SH-SY5Y (cell line): ENCODE measurements around the gene SLC4A4.

Experiments used
- GATA2 ChIP-seq: IDR thresholded peaks from 2 replicates; pipeline ENCODE4 v1.6.1; 2011; ENCODE audit warnings: mild to moderate bottlenecking, low read depth, low read length
- GATA3 ChIP-seq: IDR thresholded peaks from 2 replicates; pipeline ENCODE4 v1.6.1; 2011; ENCODE audit warnings: low read depth, mild to moderate bottlenecking, low read length, moderate library complexity

DNA sequence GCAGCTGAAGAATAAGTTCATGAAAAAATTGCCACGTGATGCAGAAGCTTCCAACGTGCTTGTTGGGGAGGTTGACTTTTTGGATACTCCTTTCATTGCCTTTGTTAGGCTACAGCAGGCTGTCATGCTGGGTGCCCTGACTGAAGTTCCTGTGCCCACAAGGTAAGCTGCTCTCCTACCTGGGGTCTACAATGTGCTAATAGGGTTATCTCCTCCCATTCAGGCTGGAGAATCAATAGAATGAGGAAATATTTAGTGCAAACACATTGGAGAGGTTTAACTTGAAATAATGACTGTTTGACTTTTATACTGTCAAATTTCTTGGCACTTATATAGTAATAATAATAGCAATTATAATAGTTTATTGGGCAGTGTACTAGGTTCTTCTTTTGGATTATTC lies 101.8 kb downstream of the SLC4A4 start:
- TF ChIP-seq GATA3 = no peak
- no peak for TF ChIP-seq GATA2
